IMR-90 (cell line): ENCODE data around the gene PRKRIP1. TPM values are rescaled to one million over a fixed set of nuclear protein-coding genes. Genes with fewer than 3 reads are reported as not detected.

Experiments used
- ATAC-seq: fragments of 200-7000 bp; cut with Tn5 transposase; 2 replicates; pipeline ENCODE4 v1.9.1; 2020; ENCODE audit warnings: low read depth, mild to moderate bottlenecking, moderate library complexity
- BruUV-seq: library from RNA; stranded (reverse); fragments of 400-500 nt; replicated peaks from 2 replicates; lab custom pipeline; 2021; lab: Mats Ljungman, UMichigan
- CTCF ChIA-PET: fragments of 300-600 bp; formaldehyde crosslinking; extraction: SDS; loops from one replicate; lab custom pipeline; 2021; ENCODE audit warnings: antibody characterized with exemption; lab: Yijun Ruan, JAX
- POLR2A ChIA-PET: fragments of 300-600 bp; sonication (Branson Sonifier 250); formaldehyde crosslinking; loops from one replicate; lab custom pipeline; 2022; ENCODE audit warnings: antibody characterized with exemption; ENCODE audit not compliant: unreplicated experiment; lab: Charles Lee
- DNase-seq: peaks from one replicate; pipeline ENCODE4 v3.0.0; 2013
- H2AFZ ChIP-seq: replicated peaks from 2 replicates; pipeline ENCODE3; 2013; ENCODE audit warnings: low read length, mild to moderate bottlenecking; ENCODE audit not compliant: poor library complexity
- H2AK5ac ChIP-seq: 2 replicates; pipeline ENCODE4 v1.6.1; 2013; ENCODE audit warnings: low read depth, low read length, inconsistent platforms
- H2AK9ac ChIP-seq: replicated peaks from 2 replicates; pipeline ENCODE3; 2013; ENCODE audit warnings: mild to moderate bottlenecking, low read depth, low read length, moderate library complexity; ENCODE audit not compliant: poor library complexity
- H2BK120ac ChIP-seq: 2 replicates; pipeline ENCODE4 v1.6.1; 2013; ENCODE audit warnings: low read depth, low read length, inconsistent platforms
- H2BK15ac ChIP-seq: 3 replicates; pipeline ENCODE4 v1.6.1; 2013; ENCODE audit warnings: low read depth, low read length, inconsistent platforms
- H2BK20ac ChIP-seq: 2 replicates; pipeline ENCODE4 v1.6.1; 2013; ENCODE audit warnings: low read depth, mild to moderate bottlenecking, inconsistent platforms, low read length, moderate library complexity
- H2BK5ac ChIP-seq: 2 replicates; pipeline ENCODE4 v1.6.1; 2013; ENCODE audit warnings: mild to moderate bottlenecking, low read depth, low read length, inconsistent platforms; ENCODE audit not compliant: poor library complexity, severe bottlenecking
- H3K14ac ChIP-seq: replicated peaks from 2 replicates; pipeline ENCODE4 v1.6.1; 2013; ENCODE audit warnings: low read depth, low read length, inconsistent platforms
- H3K18ac ChIP-seq: 2 replicates; pipeline ENCODE4 v1.6.1; 2013; ENCODE audit warnings: low read depth, low read length, control low read depth
- H3K23ac ChIP-seq: 2 replicates; pipeline ENCODE4 v1.6.1; 2013; ENCODE audit warnings: low read depth, low read length, inconsistent platforms
- H3K27ac ChIP-seq: 2 replicates; pipeline ENCODE4 v1.5.1; 2013; ENCODE audit warnings: mild to moderate bottlenecking, control low read depth, low read length; ENCODE audit not compliant: insufficient read depth
- H3K27me3 ChIP-seq: 2 replicates; pipeline ENCODE4 v1.6.1; 2013; ENCODE audit warnings: low read length; ENCODE audit not compliant: control insufficient read depth, insufficient read depth
- H3K36me3 ChIP-seq: 2 replicates; pipeline ENCODE4 v1.6.1; 2013; ENCODE audit warnings: low read length, mixed read lengths; ENCODE audit not compliant: control insufficient read depth, insufficient read depth
- H3K4ac ChIP-seq: 2 replicates; pipeline ENCODE4 v1.6.1; 2013; ENCODE audit warnings: low read depth, low read length, inconsistent platforms
- H3K4me1 ChIP-seq: 2 replicates; pipeline ENCODE4 v1.6.1; 2013; ENCODE audit warnings: low read length, mixed read lengths; ENCODE audit not compliant: control insufficient read depth, insufficient read depth
- H3K4me2 ChIP-seq: 2 replicates; pipeline ENCODE4 v1.6.1; 2013; ENCODE audit warnings: low read depth, mild to moderate bottlenecking, control low read depth, low read length, moderate library complexity
- H3K4me3 ChIP-seq: 2 replicates; pipeline ENCODE4 v1.5.1; 2013; ENCODE audit warnings: low read depth, mild to moderate bottlenecking, control low read depth, low read length, moderate library complexity; ENCODE audit not compliant: insufficient read depth
- H3K56ac ChIP-seq: 2 replicates; pipeline ENCODE4 v1.6.1; 2013; ENCODE audit warnings: low read length, inconsistent platforms; ENCODE audit not compliant: insufficient read depth; ENCODE audit errors: extremely low read depth
- H3K79me1 ChIP-seq, 2 experiments: 2 replicates each; pipeline ENCODE4 v1.6.1; 2013; ENCODE audit warnings: low read length in 2 of 2, inconsistent platforms in 1 of 2, low read depth in 1 of 2
- H3K9ac ChIP-seq: 2 replicates; pipeline ENCODE4 v1.6.1; 2013; ENCODE audit warnings: low read depth, low read length, control low read depth
- H3K9me1 ChIP-seq: 2 replicates; pipeline ENCODE4 v1.6.1; 2013; ENCODE audit warnings: low read length, inconsistent platforms; ENCODE audit not compliant: insufficient read depth
- H3K9me3 ChIP-seq: 2 replicates; pipeline ENCODE4 v1.6.1; 2013; ENCODE audit warnings: low read length; ENCODE audit not compliant: control insufficient read depth, insufficient read depth
- H4K20me1 ChIP-seq: 2 replicates; pipeline ENCODE4 v1.6.1; 2013; ENCODE audit warnings: low read length, inconsistent platforms; ENCODE audit not compliant: insufficient read depth
- H4K5ac ChIP-seq: 2 replicates; pipeline ENCODE4 v1.6.1; 2013; ENCODE audit warnings: mild to moderate bottlenecking, low read depth, low read length, control low read depth
- H4K8ac ChIP-seq, 2 experiments: 2 replicates each; pipeline ENCODE4 v1.6.1; 2013; ENCODE audit warnings: low read depth in 2 of 2, low read length in 2 of 2, control low read depth in 1 of 2, inconsistent platforms in 1 of 2
- H4K91ac ChIP-seq: 2 replicates; pipeline ENCODE4 v1.6.1; 2013; ENCODE audit warnings: low read depth, low read length, inconsistent platforms; ENCODE audit not compliant: insufficient read depth
- CEBPB ChIP-seq: IDR thresholded peaks from 2 replicates; pipeline ENCODE4 v1.6.1; 2012; ENCODE audit warnings: low read depth, low read length, improper control_type of control experiment
- USF2 ChIP-seq: fragments of 150-350 bp; IDR thresholded peaks from 2 replicates; pipeline ENCODE4 v1.6.1; 2017; ENCODE audit warnings: mild to moderate bottlenecking, antibody characterized with exemption, low read length, low read depth
- WGBS, 2 experiments: methylation state at CpG; one replicate each; pipeline versions ENCODE4 v1.1.5 to v1.1.7; 2013; ENCODE audit warnings: missing lambda C conversion rate in 2 of 2; ENCODE audit not compliant: insufficient read length in 1 of 2; ENCODE audit errors: extremely low coverage in 2 of 2; 5-methylcytosine and 5-hydroxymethylcytosine counted together
- dilution Hi-C: fragments of 300-500 bp; cut with HindIII; formaldehyde crosslinking; loops from one replicate; pipeline ENCODE4 v1.14.3; 2018; ENCODE audit warnings: low sequenced_read_pairs; ENCODE audit not compliant: unreplicated experiment
- in situ Hi-C: fragments of 300-500 bp; cut with MboI; formaldehyde crosslinking; loops from 3 replicates; pipeline ENCODE4 v1.14.3; 2019; ENCODE audit warnings: low sequenced_read_pairs, inconsistent platforms, mixed read lengths
- intact Hi-C: fragments of 100-400 bp; cut with micrococcal nuclease; formaldehyde crosslinking; loops from 2 replicates; pipeline ENCODE4 v1.10.0; 2022
- polyA plus RNA-seq, 3 experiments: library from polyadenylated mRNA; depleted of rRNA; stranded (reverse); fragments of >200 nt; gene quantifications; 2 replicates each; pipeline ENCODE4 v1.2.3, GENCODE V29; 2012; ENCODE audit warnings: low replicate concordance in 1 of 3
- total RNA-seq: library from RNA; depleted of rRNA; stranded (reverse); fragments of >200 nt; gene quantifications from 2 replicates; pipeline ENCODE4 v1.2.3, GENCODE V29; 2012

The PRKRIP1 gene
- total and polyA plus RNA-seq, 2 of the 4 experiments (the other 2 are of a cell fraction): 6.5 to 21.6 TPM

GRCh38 chr7:102387064-102387463, 9.1 kb upstream of the PRKRIP1 start:
- Histone ChIP-seq H3K4me3 (no peak overlapping the region), H2BK120ac (no peak overlapping the region), H3K9ac (no peak overlapping the region), H3K56ac (no peak overlapping the region), H4K91ac (no peak overlapping the region), H3K9me1 (no peaks in the 10 kb centered on the region), H3K4ac (no peak overlapping the region), H3K27me3 (no peaks in the 10 kb centered on the region), H3K36me3 (peaks cover 20% of the 10 kb centered on the region), H3K4me1 (no peaks in the 10 kb centered on the region), H2BK5ac (no peak overlapping the region), H2AFZ (no peak overlapping the region), H3K14ac (no peak overlapping the region), H3K23ac (no peak overlapping the region), H3K27ac (no peak overlapping the region), H3K4me2 (no peak overlapping the region), H3K9me3 (no peaks in the 10 kb centered on the region), H4K8ac (no peak overlapping the region), H2BK15ac (no peak overlapping the region), H2AK5ac (no peak overlapping the region), H3K18ac (no peak overlapping the region), H4K5ac (no peak overlapping the region), H4K20me1 (peaks cover 6% of the 10 kb centered on the region), H2BK20ac (no peak overlapping the region), H2AK9ac (no peak overlapping the region), H3K79me1 (peaks cover 4 to 16% of the 10 kb centered on the region in 2 experiments; a peak in 2 of 4 replicates)
- TF ChIP-seq CEBPB (peak; percentile 67; the same call in 1 of the 2 replicates), USF2 (no peak)
- in situ Hi-C loops (no loop called here), intact Hi-C loops (no loop called here), dilution Hi-C loops (no loop called here)
- no TSS peak for BruUV-seq
- ChIA-PET POLR2A (no interaction called here), CTCF (no interaction called here)
- DNase-seq: no peak
- WGBS, 2 experiments: 80% methylated on average over 1 of the region's 6 CpGs; no CpG with 5 or more reads in 1 of the 2 experiments
- ATAC-seq: no peak
